ENCODE measurements around the gene NPAS1. TPM values are rescaled to one million over a fixed set of nuclear protein-coding genes. Genes with fewer than 3 reads are reported as not detected.

Gene NPAS1
- total and polyA plus RNA-seq, 2 of the 13 experiments (the other 11 are each of a cell fraction or from before 2014, with no cell fraction given), result 0.35 to 2.9 TPM

GRCh38 chr19:47047763-47048405, 28.2 kb downstream of the NPAS1 start (continued):
- no peak for TF ChIP-seq ZBTB4 (CRISPR knock-in tag; IDR thresholded peaks at IDR 0.05; ENCODE audit: borderline replicate concordance)
- TF ChIP-seq SKIL (CRISPR knock-in tag; IDR thresholded peaks at IDR 0.05; ENCODE audit: borderline replicate concordance), result no peak
- TF ChIP-seq ZNF224 (CRISPR knock-in tag; IDR thresholded peaks at IDR 0.05), result no peak
- TF ChIP-seq ZNF510 (CRISPR knock-in tag; IDR thresholded peaks at IDR 0.05; ENCODE audit: low read depth), result no peak
- no peak for TF ChIP-seq CREBL2 (CRISPR knock-in tag; IDR thresholded peaks at IDR 0.05; ENCODE audit: borderline replicate concordance)
- TF ChIP-seq ZFX (CRISPR knock-in tag; IDR thresholded peaks at IDR 0.05; ENCODE audit: low read depth), result no peak
- no peak for TF ChIP-seq ZNF10 (CRISPR knock-in tag; IDR thresholded peaks at IDR 0.05; ENCODE audit: borderline replicate concordance, low read depth)
- 0 out of 2 replicates have a peak, but pooled peaks have one; percentile 17 for TF ChIP-seq ZNF280B (CRISPR knock-in tag; IDR thresholded peaks at IDR 0.05; ENCODE audit: borderline replicate concordance)
- no peak for TF ChIP-seq TBL1XR1 (IDR thresholded peaks at IDR 0.05; ENCODE audit: borderline replicate concordance, low read length, partially characterized antibody)
- TF ChIP-seq GABPA (IDR thresholded peaks at IDR 0.05; ENCODE audit: low read depth, low read length), result no peak
- no peak for TF ChIP-seq GABPA (CRISPR knock-in tag; IDR thresholded peaks at IDR 0.05; ENCODE audit: low read depth)
- TF ChIP-seq ZNF333 (CRISPR knock-in tag; IDR thresholded peaks at IDR 0.05; ENCODE audit: borderline replicate concordance), result no peak
- no peak for TF ChIP-seq HIC2 (CRISPR knock-in tag; IDR thresholded peaks at IDR 0.05; ENCODE audit: low read depth)
- no peak for TF ChIP-seq ZNF557 (CRISPR knock-in tag; IDR thresholded peaks at IDR 0.05)
- TF ChIP-seq FLYWCH1 (CRISPR knock-in tag; IDR thresholded peaks at IDR 0.05), result no peak
- no peak for TF ChIP-seq ZZZ3 (CRISPR knock-in tag; IDR thresholded peaks at IDR 0.05; ENCODE audit: borderline replicate concordance)
- TF ChIP-seq ZSCAN21 (CRISPR knock-in tag; IDR thresholded peaks at IDR 0.05; ENCODE audit: borderline replicate concordance), result 0 out of 2 replicates have a peak, but pooled peaks have one; percentile 22
